WTC11 (cell line): ENCODE results near the gene TMEM185A. TPM values are rescaled to one million over a fixed set of nuclear protein-coding genes. Genes with fewer than 3 reads are reported as not detected.

Source experiments
- ATAC-seq: fragments of 200-7000 bp; cut with Tn5 transposase; 2 replicates; pipeline ENCODE4 v1.10.0; 2021; ENCODE audit warnings: mild to moderate bottlenecking, moderate library complexity
- CTCF ChIA-PET: fragments of 300-600 bp; sonication (Branson Sonifier 250); formaldehyde crosslinking; loops from one replicate; lab custom pipeline; 2021; ENCODE audit warnings: antibody characterized with exemption; lab: Charles Lee
- POLR2A ChIA-PET: fragments of 350-600 bp; sonication (Branson Sonifier 250); formaldehyde crosslinking; loops from one replicate; lab custom pipeline; 2021; ENCODE audit warnings: antibody characterized with exemption; lab: Charles Lee
- DNase-seq: peaks from one replicate; pipeline ENCODE4 v3.0.0; 2021; ENCODE audit warnings: low spot score
- H3K27ac Mint-ChIP-seq: 2 replicates; pipeline ENCODE4 v1.8.0; 2021; ENCODE audit warnings: mixed read lengths
- H3K27me3 Mint-ChIP-seq: 2 replicates; pipeline ENCODE4 v1.8.0; 2021; ENCODE audit warnings: low read depth, mild to moderate bottlenecking, moderate library complexity, mixed read lengths
- H3K36me3 Mint-ChIP-seq: 2 replicates; pipeline ENCODE4 v1.8.0; 2021; ENCODE audit warnings: mixed read lengths
- H3K4me1 Mint-ChIP-seq: 2 replicates; pipeline ENCODE4 v1.8.0; 2022; ENCODE audit warnings: mixed read lengths
- H3K4me3 Mint-ChIP-seq: 2 replicates; pipeline ENCODE4 v1.8.0; 2021; ENCODE audit warnings: mild to moderate bottlenecking, moderate library complexity, mixed read lengths
- H3K9me3 Mint-ChIP-seq: 2 replicates; pipeline ENCODE4 v1.8.0; 2021; ENCODE audit warnings: mixed read lengths
- ATF1 ChIP-seq: sonication (generic); formaldehyde crosslinking; IDR thresholded peaks from 2 replicates; pipeline ENCODE4 v1.8.1; 2023; ENCODE audit warnings: mild to moderate bottlenecking, moderate library complexity, missing genetic modification reagents
- ETV6 ChIP-seq: sonication (generic); formaldehyde crosslinking; IDR thresholded peaks from 2 replicates; pipeline ENCODE4 v1.8.1; 2022; ENCODE audit warnings: mild to moderate bottlenecking, missing genetic modification reagents
- FOXP1 ChIP-seq: sonication (generic); formaldehyde crosslinking; IDR thresholded peaks from 2 replicates; pipeline ENCODE4 v1.8.0; 2022; ENCODE audit warnings: missing genetic modification reagents, mild to moderate bottlenecking, moderate library complexity, borderline replicate concordance
- GTF2I ChIP-seq: fragments of 250-450 bp; sonication (Bioruptor Pico); conservative IDR thresholded peaks from 2 replicates; pipeline ENCODE4 v1.4.0; 2021; ENCODE audit warnings: mild to moderate bottlenecking
- HMGA2 ChIP-seq: fragments of 250-450 bp; sonication (Bioruptor Pico); IDR thresholded peaks from 2 replicates; pipeline ENCODE4 v1.4.0; 2021; ENCODE audit warnings: mild to moderate bottlenecking, moderate library complexity
- KAT7 ChIP-seq: sonication (generic); formaldehyde crosslinking; IDR thresholded peaks from 2 replicates; pipeline ENCODE4 v1.8.1; 2023; ENCODE audit warnings: missing genetic modification reagents, mild to moderate bottlenecking, borderline replicate concordance
- NFE2L1 ChIP-seq: sonication (generic); formaldehyde crosslinking; IDR thresholded peaks from 2 replicates; pipeline ENCODE4 v1.8.1; 2023; ENCODE audit warnings: missing genetic modification reagents
- RORB ChIP-seq: fragments of 250-450 bp; sonication (Bioruptor Pico); IDR thresholded peaks from 2 replicates; pipeline ENCODE4 v1.9.0; 2021; ENCODE audit warnings: mild to moderate bottlenecking
- SMAD4 ChIP-seq: sonication (generic); formaldehyde crosslinking; IDR thresholded peaks from 2 replicates; pipeline ENCODE4 v1.8.0; 2022; ENCODE audit warnings: mild to moderate bottlenecking, missing genetic modification reagents
- SOX15 ChIP-seq: fragments of 250-450 bp; sonication (Bioruptor Pico); IDR thresholded peaks from 2 replicates; pipeline ENCODE4 v1.9.0; 2021; ENCODE audit warnings: mild to moderate bottlenecking
- SP1 ChIP-seq: sonication (generic); formaldehyde crosslinking; conservative IDR thresholded peaks from 2 replicates; pipeline ENCODE4 v1.8.1; 2022; ENCODE audit warnings: missing genetic modification reagents
- TCF7 ChIP-seq: sonication (generic); formaldehyde crosslinking; IDR thresholded peaks from 2 replicates; pipeline ENCODE4 v1.8.0; 2022; ENCODE audit warnings: mild to moderate bottlenecking, low read depth, missing genetic modification reagents, moderate library complexity
- TEAD1 ChIP-seq: sonication (generic); formaldehyde crosslinking; IDR thresholded peaks from 2 replicates; pipeline ENCODE4 v1.8.0; 2022; ENCODE audit warnings: mild to moderate bottlenecking, missing genetic modification reagents
- TP53 ChIP-seq: sonication (generic); formaldehyde crosslinking; IDR thresholded peaks from 2 replicates; pipeline ENCODE4 v1.8.1; 2023; ENCODE audit warnings: mild to moderate bottlenecking, missing genetic modification reagents
- ZBTB21 ChIP-seq: sonication (generic); formaldehyde crosslinking; IDR thresholded peaks from 2 replicates; pipeline ENCODE4 v1.8.1; 2023; ENCODE audit warnings: mild to moderate bottlenecking, missing genetic modification reagents, borderline replicate concordance
- ZMAT4 ChIP-seq: fragments of 250-450 bp; sonication (Bioruptor Pico); IDR thresholded peaks from 2 replicates; pipeline ENCODE4 v1.9.0; 2021; ENCODE audit warnings: mild to moderate bottlenecking
- ZNF219 ChIP-seq: sonication (generic); formaldehyde crosslinking; IDR thresholded peaks from 2 replicates; pipeline ENCODE4 v1.8.0; 2023; ENCODE audit warnings: missing genetic modification reagents, mild to moderate bottlenecking, borderline replicate concordance
- ZNF232 ChIP-seq: sonication (generic); formaldehyde crosslinking; IDR thresholded peaks from 2 replicates; pipeline ENCODE4 v1.8.0; 2022; ENCODE audit warnings: mild to moderate bottlenecking, missing genetic modification reagents
- ZNF263 ChIP-seq: sonication (generic); formaldehyde crosslinking; IDR thresholded peaks from 2 replicates; pipeline ENCODE4 v1.8.1; 2022; ENCODE audit warnings: low read depth, mild to moderate bottlenecking, moderate library complexity, missing genetic modification reagents
- ZNF317 ChIP-seq: sonication (generic); formaldehyde crosslinking; IDR thresholded peaks from 2 replicates; pipeline ENCODE4 v1.8.1; 2023; ENCODE audit warnings: low read depth, mild to moderate bottlenecking, moderate library complexity, missing genetic modification reagents, borderline replicate concordance
- ZNF423 ChIP-seq: fragments of 250-450 bp; sonication (Bioruptor Pico); IDR thresholded peaks from 2 replicates; pipeline ENCODE4 v2.1.2; 2022; ENCODE audit warnings: mild to moderate bottlenecking, moderate library complexity
- ZNF425 ChIP-seq: fragments of 250-450 bp; sonication (Bioruptor Pico); conservative IDR thresholded peaks from 2 replicates; pipeline ENCODE4 v1.9.0; 2021; ENCODE audit warnings: mild to moderate bottlenecking
- ZNF512 ChIP-seq: sonication (generic); formaldehyde crosslinking; IDR thresholded peaks from 2 replicates; pipeline ENCODE4 v1.8.1; 2022; ENCODE audit warnings: missing genetic modification reagents, borderline replicate concordance
- ZSCAN18 ChIP-seq: fragments of 250-450 bp; sonication (Bioruptor Pico); IDR thresholded peaks from 2 replicates; pipeline ENCODE4 v2.1.2; 2022; ENCODE audit warnings: mild to moderate bottlenecking, moderate library complexity
- total RNA-seq: library from RNA; stranded (reverse); gene quantifications from 3 replicates; pipeline ENCODE4 v1.2.3, GENCODE V29; 2021
- TF ChIP-seq, protein P1 (sequence below): fragments of 250-450 bp; sonication (Bioruptor Pico); IDR thresholded peaks from 2 replicates; pipeline ENCODE4 v1.8.0; 2021; ENCODE audit warnings: mild to moderate bottlenecking

The TMEM185A gene
- total RNA-seq, 1 experiment from 2014 or later: 20.2 TPM

GRCh38 chrX:149570668-149571067, 60.9 kb downstream of the TMEM185A start (continued):
- TF ChIP-seq RORB (no peak), FOXP1 (CRISPR knock-in tag) (no peak), TCF7 (CRISPR knock-in tag) (no peak), ATF1 (no peak), ZBTB21 (CRISPR knock-in tag) (no peak), ZMAT4 (CRISPR knock-in tag) (no peak), ZNF219 (CRISPR knock-in tag) (no peak), ZNF512 (no peak), ETV6 (no peak), ZSCAN18 (no peak), GTF2I (CRISPR knock-in tag) (no peak), NFE2L1 (CRISPR knock-in tag) (no peak), ZNF263 (no peak)

DNA sequence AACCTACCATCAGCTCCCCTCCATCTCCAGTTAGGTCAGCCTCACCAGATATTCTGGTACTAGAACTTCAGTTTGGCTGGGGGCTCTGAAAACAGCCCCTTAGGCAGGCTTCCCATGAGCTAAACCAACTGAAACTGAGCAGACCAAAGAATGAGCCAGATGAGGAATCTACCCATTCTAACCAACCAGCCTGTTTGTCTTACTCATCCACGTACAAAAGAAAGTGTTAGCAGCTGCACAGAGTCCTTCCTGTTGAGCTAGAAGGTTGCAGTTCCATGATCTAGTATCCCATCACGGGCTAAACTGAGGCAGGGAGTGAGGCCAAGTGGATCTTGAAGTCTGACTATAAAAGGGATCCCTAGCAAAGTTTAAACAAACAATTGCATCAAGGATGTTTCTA, 61.8 kb downstream of the TMEM185A start:
- Mint-ChIP-seq H3K4me1 (no peaks in the 10 kb centered on the region; the same call in 1 of the 2 replicates), H3K27ac (no peak overlapping the region), H3K36me3 (no peaks in the 10 kb centered on the region; the same call in 1 of the 2 replicates), H3K9me3 (peaks cover 4% of the 10 kb centered on the region; the same call in 1 of the 2 replicates), H3K4me3 (no peak overlapping the region), H3K27me3 (no peaks in the 10 kb centered on the region; the same call in none of the 2 replicates)
- no peak for ATAC-seq
- ChIA-PET CTCF (no interaction called here), POLR2A (no interaction called here)
- TF ChIP-seq, protein P1, sequence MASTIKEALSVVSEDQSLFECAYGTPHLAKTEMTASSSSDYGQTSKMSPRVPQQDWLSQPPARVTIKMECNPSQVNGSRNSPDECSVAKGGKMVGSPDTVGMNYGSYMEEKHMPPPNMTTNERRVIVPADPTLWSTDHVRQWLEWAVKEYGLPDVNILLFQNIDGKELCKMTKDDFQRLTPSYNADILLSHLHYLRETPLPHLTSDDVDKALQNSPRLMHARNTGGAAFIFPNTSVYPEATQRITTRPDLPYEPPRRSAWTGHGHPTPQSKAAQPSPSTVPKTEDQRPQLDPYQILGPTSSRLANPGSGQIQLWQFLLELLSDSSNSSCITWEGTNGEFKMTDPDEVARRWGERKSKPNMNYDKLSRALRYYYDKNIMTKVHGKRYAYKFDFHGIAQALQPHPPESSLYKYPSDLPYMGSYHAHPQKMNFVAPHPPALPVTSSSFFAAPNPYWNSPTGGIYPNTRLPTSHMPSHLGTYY: no peak
- TF ChIP-seq SMAD4 (CRISPR knock-in tag) (no peak), ZNF425 (CRISPR knock-in tag) (no peak)
- DNase-seq: no peak

DNA sequence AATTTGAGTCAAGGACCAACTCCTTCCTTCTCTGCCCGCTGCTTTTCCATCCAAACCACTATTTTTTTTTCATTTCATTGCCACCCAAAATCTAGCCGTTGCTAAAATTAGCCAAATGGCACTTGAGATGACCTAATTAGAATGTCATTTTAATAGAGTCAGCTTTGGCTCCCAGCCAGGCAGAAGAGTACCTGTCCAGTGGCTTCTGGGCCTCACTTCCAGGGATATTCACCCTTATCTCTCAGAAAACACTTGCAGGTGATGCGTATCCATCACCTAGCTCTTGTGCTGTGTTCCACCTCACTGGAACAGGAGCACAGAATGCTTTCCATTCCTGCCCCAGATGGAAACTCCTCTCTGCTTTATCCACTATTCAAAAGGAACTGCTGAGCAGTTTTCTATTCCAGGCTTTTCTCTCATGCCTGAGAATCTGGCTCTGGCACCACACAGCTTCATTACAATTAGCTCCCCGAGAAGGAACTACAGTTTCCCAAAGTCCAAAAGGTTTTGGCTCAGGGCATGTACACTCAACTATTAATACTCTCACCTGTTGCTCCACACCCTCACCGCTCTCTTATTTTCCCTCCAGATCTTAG, 62.8 kb downstream of the TMEM185A start:
- peaks cover 4% of the 10 kb centered on the region for H3K36me3 Mint-ChIP-seq
- H3K4me3 Mint-ChIP-seq: no peak overlapping the region
- ATAC-seq: no peak
- no peaks in the 10 kb centered on the region; the same call in 1 of the 2 replicates for H3K4me1 Mint-ChIP-seq
- H3K27me3 Mint-ChIP-seq: no peaks in the 10 kb centered on the region; the same call in none of the 2 replicates
- H3K9me3 Mint-ChIP-seq: peaks cover 8% of the 10 kb centered on the region
- ChIA-PET POLR2A (no interaction called here), CTCF (no interaction called here)
- no peak for DNase-seq
- H3K27ac Mint-ChIP-seq: no peak overlapping the region
- TF ChIP-seq ZNF232 (CRISPR knock-in tag) (no peak), ZSCAN18 (no peak), HMGA2 (CRISPR knock-in tag) (no peak), ATF1 (no peak), ZNF317 (CRISPR knock-in tag) (no peak), TP53 (no peak), ETV6 (no peak), ZNF423 (CRISPR knock-in tag) (no peak), NFE2L1 (CRISPR knock-in tag) (no peak), TEAD1 (no peak), SOX15 (CRISPR knock-in tag) (no peak), SP1 (CRISPR knock-in tag) (no peak), KAT7 (no peak)
